HG03558 (cell line): Measurements from ENCODE around the gene CRYBG1.
A peak's percentile ranks its signal among the peaks of the same experiment; 100 is the strongest.

Experiments
- ATAC-seq: cut with Tn5 transposase; IDR thresholded peaks from one replicate; pipeline ENCODE4 v1.9.1; 2021; ENCODE audit warnings: moderate number of reproducible peaks; ENCODE audit not compliant: unreplicated experiment; ENCODE audit errors: extremely low read depth

CRYBG1 gene

DNA sequence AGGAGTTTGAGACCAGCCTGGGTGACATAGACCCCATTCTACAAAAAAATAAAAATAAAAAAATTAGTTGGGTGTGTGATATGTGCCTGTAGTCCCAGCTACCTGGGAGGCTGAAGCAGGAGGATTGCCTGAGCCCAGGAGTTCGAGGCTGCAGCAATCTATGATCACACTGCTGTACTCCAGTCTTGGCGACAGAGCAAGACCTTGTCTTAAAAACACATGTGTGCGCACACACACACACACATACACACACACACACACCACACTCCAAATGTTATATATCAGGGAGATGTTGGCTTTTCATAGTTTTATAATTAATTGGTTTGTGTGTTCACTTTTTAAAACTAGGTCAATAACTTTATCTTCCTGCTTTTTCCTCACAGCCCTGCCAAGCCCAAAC lies 158.2 kb downstream of the CRYBG1 start:
- no peak for ATAC-seq

- peak; percentile 31 for ATAC-seq
Measured at GRCh38 chr6:106519460-106520394, 159.2 kb downstream of the CRYBG1 start.

DNA sequence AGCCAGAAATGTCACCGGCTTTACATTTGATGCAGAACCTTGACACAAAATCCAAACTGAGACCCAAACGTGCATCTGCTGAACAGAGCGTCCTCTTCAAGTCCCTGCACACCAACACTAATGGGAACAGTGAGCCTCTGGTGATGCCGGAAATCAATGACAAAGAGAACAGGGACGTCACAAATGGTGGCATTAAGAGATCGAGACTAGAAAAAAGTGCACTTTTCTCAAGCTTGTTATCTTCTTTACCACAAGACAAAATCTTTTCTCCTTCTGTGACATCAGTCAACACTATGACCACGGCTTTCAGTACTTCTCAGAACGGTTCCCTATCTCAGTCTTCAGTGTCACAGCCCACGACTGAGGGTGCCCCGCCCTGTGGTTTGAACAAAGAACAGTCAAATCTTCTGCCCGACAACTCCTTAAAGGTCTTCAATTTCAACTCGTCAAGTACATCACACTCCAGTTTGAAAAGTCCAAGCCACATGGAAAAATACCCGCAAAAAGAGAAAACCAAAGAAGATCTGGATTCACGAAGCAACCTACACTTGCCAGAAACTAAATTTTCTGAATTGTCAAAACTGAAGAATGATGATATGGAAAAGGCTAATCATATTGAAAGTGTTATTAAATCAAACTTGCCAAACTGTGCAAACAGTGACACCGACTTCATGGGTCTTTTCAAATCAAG lies 160.3 kb downstream of the CRYBG1 start:
- ATAC-seq: peak; percentile 46

DNA sequence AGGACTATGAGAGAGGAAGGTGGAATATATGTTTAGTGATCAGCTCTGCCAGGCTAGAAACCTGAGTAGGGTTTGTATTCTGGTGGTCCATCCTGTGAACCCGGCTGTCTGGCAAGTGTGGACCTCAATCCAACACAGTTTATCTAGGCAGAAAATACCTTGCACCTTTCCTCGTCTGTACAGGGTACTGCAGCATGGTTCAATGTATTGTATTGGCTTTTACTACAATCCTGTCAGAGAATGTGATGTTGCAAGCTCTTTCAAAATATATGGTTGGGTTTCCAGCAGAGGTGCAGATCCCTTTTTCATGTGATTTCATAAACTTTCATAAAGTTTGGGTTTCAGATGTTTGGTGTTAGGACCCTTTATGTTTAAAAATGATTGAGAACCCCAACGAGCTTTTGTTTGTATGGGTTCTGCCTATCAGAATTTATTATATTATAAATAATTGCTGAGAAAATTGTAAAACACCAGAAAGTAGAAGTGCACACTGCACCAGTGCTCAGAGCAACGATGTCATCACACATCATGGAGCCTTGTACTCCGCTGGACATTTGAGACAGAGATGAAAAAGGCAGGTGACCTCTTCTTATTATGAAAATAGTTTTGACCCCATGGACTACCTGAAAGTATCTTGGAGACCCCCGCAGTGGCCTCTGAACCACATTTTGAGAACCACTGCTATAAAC lies 162.2 kb downstream of the CRYBG1 start:
- no peak for ATAC-seq

DNA sequence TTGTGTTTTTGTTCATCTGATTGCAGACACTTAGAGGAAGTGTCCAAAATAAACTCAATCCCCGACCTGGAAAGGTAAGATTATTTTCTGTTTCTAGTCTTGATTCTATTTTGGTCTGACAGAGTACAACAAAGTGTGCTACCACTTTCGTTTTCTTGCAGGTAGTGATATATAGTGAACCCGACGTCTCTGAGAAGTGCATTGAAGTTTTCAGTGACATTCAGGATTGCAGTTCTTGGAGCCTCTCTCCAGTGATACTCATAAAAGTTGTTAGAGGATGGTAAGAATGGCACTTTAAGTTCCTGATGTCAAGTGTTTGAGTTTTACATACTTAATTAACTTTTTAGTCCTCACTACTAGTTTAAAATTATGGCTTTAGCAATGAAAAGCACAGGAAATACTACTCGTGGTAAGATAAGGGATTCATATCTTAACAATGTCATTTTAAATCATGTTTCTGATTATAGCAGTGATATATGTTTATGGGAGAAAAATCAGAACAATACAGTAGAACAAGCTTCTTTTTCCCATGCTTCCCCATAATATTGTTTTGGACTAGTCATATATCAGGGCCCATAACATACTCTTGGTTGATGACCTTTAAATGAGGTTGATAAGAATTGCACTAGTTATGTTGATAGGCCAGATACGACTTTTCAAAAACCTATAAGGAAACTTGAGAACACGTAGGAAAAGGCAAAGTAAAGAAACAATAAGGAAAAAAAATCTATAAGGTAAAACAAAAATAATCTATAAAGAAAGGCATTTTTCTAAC lies 164.8 kb downstream of the CRYBG1 start:
- ATAC-seq: peak; percentile 32

DNA sequence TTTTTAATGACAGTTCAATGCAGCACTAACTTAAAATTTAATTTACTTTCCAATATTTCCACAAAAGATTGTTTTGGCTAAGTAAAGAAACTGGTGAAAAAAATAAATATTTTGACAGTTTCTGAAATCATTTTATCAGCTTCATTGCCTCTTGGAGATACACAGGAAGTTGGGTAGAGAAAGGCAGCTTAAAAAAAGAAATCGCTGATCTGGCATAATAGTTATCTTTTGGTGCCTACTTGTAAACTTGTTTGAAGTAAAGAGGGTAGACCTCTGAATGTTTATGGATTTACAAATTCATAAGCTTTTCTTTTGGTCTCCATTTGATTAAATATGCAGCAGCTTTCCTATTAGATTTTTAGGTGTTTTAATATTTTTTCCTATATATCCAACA lies 165.4 kb downstream of the CRYBG1 start:
- ATAC-seq: no peak

DNA sequence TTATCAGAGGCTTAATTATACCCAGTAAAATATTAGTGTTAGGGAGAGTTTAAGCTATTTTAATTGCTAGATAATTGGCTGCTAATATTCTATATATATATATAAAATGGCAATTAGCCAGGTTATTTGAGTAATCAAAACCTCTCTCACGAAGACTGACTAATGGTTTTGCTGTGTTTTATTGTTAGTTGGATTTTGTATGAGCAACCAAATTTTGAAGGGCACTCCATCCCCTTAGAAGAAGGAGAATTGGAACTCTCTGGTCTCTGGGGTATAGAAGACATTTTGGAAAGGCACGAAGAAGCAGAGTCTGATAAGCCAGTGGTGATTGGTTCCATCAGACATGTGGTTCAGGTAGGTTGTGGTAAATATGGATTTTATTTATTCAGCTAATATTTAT lies 166.6 kb downstream of the CRYBG1 start:
- no peak for ATAC-seq

DNA sequence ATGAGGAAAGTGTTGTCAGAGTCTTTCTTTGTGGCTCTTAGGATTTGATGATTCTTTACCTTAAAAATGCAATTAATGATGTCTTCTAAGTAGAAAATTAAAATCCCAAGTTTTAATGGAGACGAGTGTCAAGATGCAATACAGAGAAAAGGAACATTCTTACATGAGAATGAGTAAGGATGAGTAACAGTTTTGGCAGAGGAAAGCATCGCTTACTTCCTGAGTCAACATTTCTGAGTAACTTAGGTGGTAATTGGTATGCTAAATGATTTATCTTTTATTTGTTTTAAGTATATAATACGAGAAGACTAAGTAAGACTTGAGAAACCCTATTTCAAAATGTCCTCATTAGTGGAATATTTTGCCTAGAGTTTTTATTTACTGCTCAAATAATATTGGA lies 167.5 kb downstream of the CRYBG1 start:
- no peak for ATAC-seq

- no peak for ATAC-seq
Measured at GRCh38 chr6:106528521-106528920, 168.0 kb downstream of the CRYBG1 start.

- no peak for ATAC-seq
Measured at GRCh38 chr6:106529438-106529837, 168.9 kb downstream of the CRYBG1 start.

GRCh38 chr6:106530026-106530425 lies 169.5 kb downstream of the CRYBG1 start:
- ATAC-seq: no peak

DNA sequence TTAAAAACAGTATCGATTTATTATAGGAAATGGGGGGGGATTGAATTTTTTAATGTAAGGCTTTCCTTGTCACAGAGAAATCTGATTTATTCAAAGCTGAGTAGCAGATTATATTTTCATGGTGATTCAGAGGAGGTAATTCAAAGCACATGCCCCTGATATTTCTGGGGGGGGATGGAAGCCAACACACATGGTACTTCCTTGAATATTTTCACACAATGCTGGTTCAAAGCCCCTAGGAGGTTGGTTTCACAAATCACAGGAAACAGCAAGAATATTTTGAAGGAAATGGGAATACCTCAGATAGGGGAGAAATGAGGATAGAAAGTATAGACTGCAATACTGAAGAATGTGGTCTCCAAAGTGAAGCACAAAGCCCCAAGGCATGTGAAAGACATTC lies 170.0 kb downstream of the CRYBG1 start:
- ATAC-seq: no peak

- ATAC-seq: no peak
Measured at GRCh38 chr6:106533054-106533453, 172.5 kb downstream of the CRYBG1 start.

DNA sequence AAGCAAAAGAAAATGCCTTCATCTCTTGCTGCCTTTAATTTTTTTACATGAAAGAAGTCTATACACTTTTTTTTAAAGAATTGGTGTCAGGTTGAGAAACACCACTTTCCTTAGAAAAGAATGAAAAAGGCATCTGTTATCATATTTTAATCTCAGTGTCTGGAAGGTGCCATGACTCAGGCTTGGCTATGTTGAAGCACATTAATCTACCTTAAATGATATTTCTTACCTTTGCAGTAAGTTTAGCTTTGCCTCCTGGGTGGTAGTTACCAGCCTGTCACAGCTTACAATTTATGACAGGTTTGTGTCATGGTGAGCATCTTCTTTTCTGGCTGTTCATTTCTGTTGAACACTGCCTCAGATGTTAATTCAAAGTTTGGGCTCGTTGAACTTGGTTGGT lies 173.5 kb downstream of the CRYBG1 start:
- ATAC-seq: no peak

DNA sequence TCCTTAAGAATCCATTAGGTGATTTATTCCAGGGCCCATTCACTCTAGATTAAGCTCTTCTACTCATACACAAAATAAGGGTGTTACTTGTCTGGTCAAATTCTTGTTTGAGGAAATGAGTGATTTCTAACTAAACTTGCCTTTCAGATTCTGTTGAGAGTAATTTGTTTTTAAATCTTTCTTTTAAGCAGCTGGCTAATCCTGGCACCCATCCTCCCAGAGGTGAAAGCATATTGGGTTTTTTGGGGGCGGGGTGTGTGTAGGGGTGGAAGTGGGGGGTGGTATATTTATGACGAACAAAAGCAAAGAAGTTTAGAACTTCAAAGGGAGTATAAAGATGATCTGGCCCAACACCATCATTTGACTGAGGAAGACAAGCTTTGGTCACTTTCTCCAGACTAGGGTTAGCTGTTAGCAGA lies 174.1 kb downstream of the CRYBG1 start:
- ATAC-seq: no peak

DNA sequence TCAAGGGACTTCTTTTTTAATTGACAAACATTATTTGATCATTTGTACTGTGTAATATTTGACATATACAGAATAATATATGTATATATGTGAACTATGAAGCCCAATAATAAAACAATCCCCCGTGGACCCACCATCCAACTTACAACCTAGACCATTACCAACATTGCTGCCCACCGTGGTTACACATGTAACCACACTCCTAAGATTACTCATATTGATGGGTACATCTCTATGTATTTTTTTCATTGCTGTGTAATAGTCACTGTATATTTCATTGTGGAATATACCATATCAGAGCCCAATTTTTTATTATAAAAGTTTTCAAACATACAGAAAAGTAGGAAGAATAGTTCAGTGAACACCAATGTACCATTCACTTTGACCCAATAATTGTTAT lies 174.5 kb downstream of the CRYBG1 start:
- no peak for ATAC-seq

GRCh38 chr6:106536357-106536756 lies 175.8 kb downstream of the CRYBG1 start:
- no peak for ATAC-seq

- ATAC-seq: no peak
Measured at GRCh38 chr6:106536851-106537250, 176.3 kb downstream of the CRYBG1 start.

GRCh38 chr6:106537662-106538061 lies 177.1 kb downstream of the CRYBG1 start:
- no peak for ATAC-seq

DNA sequence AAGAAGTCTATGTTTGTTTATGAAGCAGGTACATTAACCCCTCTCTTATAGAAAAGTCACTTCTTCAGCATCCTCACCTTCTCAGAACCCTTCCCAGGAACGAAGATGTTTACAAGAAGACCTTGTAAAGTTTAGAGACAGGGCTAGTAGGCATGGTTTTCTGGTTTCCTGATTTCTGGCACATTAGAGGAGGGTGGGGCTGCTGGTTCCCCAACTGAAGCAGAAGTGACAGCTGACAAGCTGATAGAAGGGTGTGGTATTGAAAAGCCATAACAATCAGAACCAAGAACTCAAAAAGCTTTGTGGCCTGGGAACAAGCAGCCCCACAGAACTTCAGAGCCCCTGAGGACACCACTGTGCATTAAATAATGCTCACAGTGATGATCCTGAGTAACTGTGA lies 177.6 kb downstream of the CRYBG1 start:
- ATAC-seq: no peak
